ENCODE results near the gene SMYD4. TPM values are rescaled to one million over a fixed set of nuclear protein-coding genes. Genes with fewer than 3 reads are reported as not detected.

The SMYD4 gene
- total and polyA plus RNA-seq, 9 of the 15 experiments (the other 6 are each of a cell fraction or from before 2014, with no cell fraction given), result 1.3 to 10.2 (median 6.7) TPM

DNA sequence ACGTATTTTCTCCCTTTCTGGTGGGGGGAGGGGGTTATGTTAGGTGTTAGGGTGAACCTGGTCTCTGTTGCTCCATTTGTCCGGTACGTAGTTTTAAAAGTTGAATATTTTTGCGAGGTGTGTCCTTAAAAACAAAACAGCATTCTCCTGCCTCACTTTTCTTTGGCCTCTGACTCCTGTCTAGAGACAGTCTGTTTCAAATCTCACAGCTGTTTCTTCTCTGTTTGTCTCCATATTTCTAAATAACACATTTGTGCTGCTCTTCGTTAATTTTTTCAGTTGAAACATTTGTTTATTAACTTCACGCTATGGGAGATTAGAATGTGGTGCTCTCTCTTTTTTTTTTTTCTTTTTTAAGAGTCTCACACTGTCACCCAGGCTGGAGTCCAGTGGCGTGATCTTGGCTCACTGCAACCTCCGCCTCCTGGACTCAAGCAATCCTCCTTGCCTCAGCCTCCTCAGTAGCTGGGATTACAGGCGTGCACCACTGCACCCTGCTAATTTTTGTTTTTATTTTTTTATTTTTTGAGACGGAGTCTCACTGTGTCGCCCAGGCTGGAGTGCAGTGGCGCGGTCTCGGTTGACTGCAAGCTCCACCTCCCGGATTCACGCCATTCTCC lies 31.8 kb upstream of the SMYD4 start (continued):
- TF ChIP-seq, protein P1, sequence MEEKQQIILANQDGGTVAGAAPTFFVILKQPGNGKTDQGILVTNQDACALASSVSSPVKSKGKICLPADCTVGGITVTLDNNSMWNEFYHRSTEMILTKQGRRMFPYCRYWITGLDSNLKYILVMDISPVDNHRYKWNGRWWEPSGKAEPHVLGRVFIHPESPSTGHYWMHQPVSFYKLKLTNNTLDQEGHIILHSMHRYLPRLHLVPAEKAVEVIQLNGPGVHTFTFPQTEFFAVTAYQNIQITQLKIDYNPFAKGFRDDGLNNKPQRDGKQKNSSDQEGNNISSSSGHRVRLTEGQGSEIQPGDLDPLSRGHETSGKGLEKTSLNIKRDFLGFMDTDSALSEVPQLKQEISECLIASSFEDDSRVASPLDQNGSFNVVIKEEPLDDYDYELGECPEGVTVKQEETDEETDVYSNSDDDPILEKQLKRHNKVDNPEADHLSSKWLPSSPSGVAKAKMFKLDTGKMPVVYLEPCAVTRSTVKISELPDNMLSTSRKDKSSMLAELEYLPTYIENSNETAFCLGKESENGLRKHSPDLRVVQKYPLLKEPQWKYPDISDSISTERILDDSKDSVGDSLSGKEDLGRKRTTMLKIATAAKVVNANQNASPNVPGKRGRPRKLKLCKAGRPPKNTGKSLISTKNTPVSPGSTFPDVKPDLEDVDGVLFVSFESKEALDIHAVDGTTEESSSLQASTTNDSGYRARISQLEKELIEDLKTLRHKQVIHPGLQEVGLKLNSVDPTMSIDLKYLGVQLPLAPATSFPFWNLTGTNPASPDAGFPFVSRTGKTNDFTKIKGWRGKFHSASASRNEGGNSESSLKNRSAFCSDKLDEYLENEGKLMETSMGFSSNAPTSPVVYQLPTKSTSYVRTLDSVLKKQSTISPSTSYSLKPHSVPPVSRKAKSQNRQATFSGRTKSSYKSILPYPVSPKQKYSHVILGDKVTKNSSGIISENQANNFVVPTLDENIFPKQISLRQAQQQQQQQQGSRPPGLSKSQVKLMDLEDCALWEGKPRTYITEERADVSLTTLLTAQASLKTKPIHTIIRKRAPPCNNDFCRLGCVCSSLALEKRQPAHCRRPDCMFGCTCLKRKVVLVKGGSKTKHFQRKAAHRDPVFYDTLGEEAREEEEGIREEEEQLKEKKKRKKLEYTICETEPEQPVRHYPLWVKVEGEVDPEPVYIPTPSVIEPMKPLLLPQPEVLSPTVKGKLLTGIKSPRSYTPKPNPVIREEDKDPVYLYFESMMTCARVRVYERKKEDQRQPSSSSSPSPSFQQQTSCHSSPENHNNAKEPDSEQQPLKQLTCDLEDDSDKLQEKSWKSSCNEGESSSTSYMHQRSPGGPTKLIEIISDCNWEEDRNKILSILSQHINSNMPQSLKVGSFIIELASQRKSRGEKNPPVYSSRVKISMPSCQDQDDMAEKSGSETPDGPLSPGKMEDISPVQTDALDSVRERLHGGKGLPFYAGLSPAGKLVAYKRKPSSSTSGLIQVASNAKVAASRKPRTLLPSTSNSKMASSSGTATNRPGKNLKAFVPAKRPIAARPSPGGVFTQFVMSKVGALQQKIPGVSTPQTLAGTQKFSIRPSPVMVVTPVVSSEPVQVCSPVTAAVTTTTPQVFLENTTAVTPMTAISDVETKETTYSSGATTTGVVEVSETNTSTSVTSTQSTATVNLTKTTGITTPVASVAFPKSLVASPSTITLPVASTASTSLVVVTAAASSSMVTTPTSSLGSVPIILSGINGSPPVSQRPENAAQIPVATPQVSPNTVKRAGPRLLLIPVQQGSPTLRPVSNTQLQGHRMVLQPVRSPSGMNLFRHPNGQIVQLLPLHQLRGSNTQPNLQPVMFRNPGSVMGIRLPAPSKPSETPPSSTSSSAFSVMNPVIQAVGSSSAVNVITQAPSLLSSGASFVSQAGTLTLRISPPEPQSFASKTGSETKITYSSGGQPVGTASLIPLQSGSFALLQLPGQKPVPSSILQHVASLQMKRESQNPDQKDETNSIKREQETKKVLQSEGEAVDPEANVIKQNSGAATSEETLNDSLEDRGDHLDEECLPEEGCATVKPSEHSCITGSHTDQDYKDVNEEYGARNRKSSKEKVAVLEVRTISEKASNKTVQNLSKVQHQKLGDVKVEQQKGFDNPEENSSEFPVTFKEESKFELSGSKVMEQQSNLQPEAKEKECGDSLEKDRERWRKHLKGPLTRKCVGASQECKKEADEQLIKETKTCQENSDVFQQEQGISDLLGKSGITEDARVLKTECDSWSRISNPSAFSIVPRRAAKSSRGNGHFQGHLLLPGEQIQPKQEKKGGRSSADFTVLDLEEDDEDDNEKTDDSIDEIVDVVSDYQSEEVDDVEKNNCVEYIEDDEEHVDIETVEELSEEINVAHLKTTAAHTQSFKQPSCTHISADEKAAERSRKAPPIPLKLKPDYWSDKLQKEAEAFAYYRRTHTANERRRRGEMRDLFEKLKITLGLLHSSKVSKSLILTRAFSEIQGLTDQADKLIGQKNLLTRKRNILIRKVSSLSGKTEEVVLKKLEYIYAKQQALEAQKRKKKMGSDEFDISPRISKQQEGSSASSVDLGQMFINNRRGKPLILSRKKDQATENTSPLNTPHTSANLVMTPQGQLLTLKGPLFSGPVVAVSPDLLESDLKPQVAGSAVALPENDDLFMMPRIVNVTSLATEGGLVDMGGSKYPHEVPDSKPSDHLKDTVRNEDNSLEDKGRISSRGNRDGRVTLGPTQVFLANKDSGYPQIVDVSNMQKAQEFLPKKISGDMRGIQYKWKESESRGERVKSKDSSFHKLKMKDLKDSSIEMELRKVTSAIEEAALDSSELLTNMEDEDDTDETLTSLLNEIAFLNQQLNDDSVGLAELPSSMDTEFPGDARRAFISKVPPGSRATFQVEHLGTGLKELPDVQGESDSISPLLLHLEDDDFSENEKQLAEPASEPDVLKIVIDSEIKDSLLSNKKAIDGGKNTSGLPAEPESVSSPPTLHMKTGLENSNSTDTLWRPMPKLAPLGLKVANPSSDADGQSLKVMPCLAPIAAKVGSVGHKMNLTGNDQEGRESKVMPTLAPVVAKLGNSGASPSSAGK (IDR thresholded peaks at IDR 0.05), result no peak
- TF ChIP-seq, protein P2, sequence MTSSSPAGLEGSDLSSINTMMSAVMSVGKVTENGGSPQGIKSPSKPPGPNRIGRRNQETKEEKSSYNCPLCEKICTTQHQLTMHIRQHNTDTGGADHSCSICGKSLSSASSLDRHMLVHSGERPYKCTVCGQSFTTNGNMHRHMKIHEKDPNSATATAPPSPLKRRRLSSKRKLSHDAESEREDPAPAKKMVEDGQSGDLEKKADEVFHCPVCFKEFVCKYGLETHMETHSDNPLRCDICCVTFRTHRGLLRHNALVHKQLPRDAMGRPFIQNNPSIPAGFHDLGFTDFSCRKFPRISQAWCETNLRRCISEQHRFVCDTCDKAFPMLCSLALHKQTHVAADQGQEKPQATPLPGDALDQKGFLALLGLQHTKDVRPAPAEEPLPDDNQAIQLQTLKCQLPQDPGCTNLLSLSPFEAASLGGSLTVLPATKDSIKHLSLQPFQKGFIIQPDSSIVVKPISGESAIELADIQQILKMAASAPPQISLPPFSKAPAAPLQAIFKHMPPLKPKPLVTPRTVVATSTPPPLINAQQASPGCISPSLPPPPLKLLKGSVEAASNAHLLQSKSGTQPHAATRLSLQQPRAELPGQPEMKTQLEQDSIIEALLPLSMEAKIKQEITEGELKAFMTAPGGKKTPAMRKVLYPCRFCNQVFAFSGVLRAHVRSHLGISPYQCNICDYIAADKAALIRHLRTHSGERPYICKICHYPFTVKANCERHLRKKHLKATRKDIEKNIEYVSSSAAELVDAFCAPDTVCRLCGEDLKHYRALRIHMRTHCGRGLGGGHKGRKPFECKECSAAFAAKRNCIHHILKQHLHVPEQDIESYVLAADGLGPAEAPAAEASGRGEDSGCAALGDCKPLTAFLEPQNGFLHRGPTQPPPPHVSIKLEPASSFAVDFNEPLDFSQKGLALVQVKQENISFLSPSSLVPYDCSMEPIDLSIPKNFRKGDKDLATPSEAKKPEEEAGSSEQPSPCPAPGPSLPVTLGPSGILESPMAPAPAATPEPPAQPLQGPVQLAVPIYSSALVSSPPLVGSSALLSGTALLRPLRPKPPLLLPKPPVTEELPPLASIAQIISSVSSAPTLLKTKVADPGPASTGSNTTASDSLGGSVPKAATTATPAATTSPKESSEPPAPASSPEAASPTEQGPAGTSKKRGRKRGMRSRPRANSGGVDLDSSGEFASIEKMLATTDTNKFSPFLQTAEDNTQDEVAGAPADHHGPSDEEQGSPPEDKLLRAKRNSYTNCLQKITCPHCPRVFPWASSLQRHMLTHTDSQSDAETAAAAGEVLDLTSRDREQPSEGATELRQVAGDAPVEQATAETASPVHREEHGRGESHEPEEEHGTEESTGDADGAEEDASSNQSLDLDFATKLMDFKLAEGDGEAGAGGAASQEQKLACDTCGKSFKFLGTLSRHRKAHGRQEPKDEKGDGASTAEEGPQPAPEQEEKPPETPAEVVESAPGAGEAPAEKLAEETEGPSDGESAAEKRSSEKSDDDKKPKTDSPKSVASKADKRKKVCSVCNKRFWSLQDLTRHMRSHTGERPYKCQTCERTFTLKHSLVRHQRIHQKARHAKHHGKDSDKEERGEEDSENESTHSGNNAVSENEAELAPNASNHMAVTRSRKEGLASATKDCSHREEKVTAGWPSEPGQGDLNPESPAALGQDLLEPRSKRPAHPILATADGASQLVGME (CRISPR knock-in tag; IDR thresholded peaks at IDR 0.05), result no peak
- TF ChIP-seq STAT5A (IDR thresholded peaks at IDR 0.05; ENCODE audit: borderline replicate concordance, low read length), result no peak
- TF ChIP-seq FOXK2 (conservative IDR thresholded peaks at IDR 0.05 in 1 of 2, IDR thresholded peaks at IDR 0.05 in 1 of 2; ENCODE audit: low read depth in 2 of 2), result no peak
- no peak for TF ChIP-seq HEY1 (CRISPR knock-in tag; IDR thresholded peaks at IDR 0.05; ENCODE audit: borderline replicate concordance)

Data from K562 (cell line).